ENCODE data around the gene PDIA6. TPM values are rescaled to one million over a fixed set of nuclear protein-coding genes. Genes with fewer than 3 reads are reported as not detected.

PDIA6 gene
- total RNA-seq, 1 donor from 2014 or later = 205 TPM

DNA sequence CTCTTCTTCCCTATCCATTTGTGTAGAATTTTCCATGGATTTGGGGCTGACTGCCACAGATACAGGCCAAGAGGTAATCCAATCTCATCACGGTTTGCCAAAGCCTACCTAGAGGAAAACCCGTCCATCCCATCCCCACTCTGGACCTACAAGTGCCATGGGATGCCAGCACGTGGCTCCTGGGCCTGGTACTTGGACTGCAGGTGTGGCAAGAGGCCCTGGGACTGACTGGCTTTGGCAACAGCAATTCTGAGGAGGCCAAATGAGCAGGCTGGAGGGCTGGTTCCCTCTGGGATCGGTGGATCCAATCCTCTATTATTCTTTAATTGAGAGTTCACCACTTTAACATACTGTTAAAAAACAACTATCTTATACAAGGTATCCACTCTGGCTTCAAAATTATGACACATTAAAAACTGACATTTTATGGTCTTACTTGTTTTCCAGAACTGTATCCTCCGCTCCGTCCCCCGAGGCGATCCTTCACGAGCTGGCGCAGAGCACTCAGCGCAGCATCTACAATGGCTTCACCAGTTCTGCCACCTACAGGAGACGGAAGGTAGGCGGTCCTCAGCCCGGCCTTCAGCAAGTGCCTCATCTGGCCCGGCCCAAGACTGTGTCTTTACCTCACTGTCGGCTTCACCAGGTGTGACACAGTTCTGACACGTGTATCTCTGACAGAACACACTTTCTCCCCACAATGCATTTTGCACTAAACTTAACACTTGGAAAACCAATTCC is 19.8 kb downstream of the PDIA6 start:
- no peak overlapping the region for H3K4me3 Mint-ChIP-seq (ENCODE audit: unreplicated experiment)
- peaks cover 71% of the 10 kb centered on the region for H3K36me3 Mint-ChIP-seq (ENCODE audit: unreplicated experiment)
- peak; percentile 7 for TF ChIP-seq CTCF (IDR thresholded peaks at IDR 0.05)
- no peaks in the 10 kb centered on the region for H3K9me3 Mint-ChIP-seq (ENCODE audit: unreplicated experiment)
- H3K27ac Mint-ChIP-seq (ENCODE audit: unreplicated experiment) = no peak overlapping the region
- H3K4me1 Mint-ChIP-seq (ENCODE audit: unreplicated experiment) = no peaks in the 10 kb centered on the region
- no peak for DNase-seq (ENCODE audit: extremely low spot score, unreplicated experiment)
- H3K27me3 Mint-ChIP-seq (ENCODE audit: unreplicated experiment) = no peaks in the 10 kb centered on the region

DNA sequence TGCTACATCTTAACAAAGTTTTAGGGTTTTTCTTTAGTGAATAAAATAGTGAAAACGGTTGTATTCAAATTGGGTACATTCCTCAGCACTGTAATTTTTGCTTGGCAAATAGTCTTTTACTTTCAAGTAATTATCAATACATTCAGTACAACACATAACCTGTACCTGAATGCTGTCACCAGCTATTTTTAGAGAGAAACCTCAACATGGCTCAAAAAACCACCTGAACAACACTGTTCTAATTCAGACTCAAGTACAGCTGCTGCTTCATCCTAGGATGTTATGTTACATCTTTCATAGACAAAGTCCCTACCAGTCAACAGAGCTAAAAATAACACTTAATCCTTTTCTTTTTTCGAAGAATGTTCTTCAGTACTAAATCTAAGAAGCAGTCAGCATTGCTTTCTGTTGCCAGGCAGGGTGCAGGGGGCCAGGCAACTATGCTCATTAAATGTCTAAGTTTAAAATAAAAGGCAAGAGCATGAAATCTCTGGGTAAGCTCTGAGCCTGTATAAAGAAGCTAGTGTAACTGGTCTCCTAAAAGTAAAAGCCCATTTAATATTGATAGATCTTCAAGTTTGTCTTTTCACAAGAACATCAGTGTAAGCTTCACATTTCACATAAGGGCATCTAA is 20.5 kb downstream of the PDIA6 start:
- Mint-ChIP-seq H3K36me3 (ENCODE audit: unreplicated experiment) (peaks cover 71% of the 10 kb centered on the region), H3K4me3 (ENCODE audit: unreplicated experiment) (no peak overlapping the region), H3K27ac (ENCODE audit: unreplicated experiment) (no peak overlapping the region), H3K4me1 (ENCODE audit: unreplicated experiment) (no peaks in the 10 kb centered on the region), H3K9me3 (ENCODE audit: unreplicated experiment) (no peaks in the 10 kb centered on the region), H3K27me3 (ENCODE audit: unreplicated experiment) (no peaks in the 10 kb centered on the region)
- no peak for DNase-seq (ENCODE audit: extremely low spot score, unreplicated experiment)
- no peak for TF ChIP-seq CTCF (IDR thresholded peaks at IDR 0.05)

- no peak overlapping the region for H3K27ac Mint-ChIP-seq (ENCODE audit: unreplicated experiment)
- H3K27me3 Mint-ChIP-seq (ENCODE audit: unreplicated experiment) = no peaks in the 10 kb centered on the region
Observed at GRCh38 chr2:10790228-10790973, 22.2 kb downstream of the PDIA6 start.

DNA sequence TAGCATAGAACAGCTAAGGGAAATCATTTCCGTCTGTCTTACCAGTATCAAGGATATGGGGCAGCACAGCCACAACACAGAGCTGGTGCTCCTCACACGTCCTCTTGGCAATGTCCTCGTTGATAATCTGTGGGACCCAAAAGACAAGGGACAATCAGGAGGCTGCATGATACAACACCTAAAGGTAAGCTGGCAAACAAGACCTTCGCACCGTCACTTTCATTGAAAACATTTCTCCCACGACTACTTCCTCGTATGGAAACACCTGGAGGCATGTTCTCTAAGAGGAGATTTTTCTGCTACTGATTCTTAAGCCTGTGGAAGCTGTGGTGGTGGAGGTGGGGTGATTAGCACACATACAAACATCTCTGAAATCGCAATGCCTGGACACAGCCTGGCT is 23.7 kb downstream of the PDIA6 start:
- Mint-ChIP-seq H3K9me3 (ENCODE audit: unreplicated experiment) (no peaks in the 10 kb centered on the region), H3K36me3 (ENCODE audit: unreplicated experiment) (peaks cover 70% of the 10 kb centered on the region), H3K27ac (ENCODE audit: unreplicated experiment) (no peak overlapping the region), H3K4me1 (ENCODE audit: unreplicated experiment) (peaks cover 3% of the 10 kb centered on the region), H3K27me3 (ENCODE audit: unreplicated experiment) (no peaks in the 10 kb centered on the region), H3K4me3 (ENCODE audit: unreplicated experiment) (no peak overlapping the region)
- no peak for TF ChIP-seq CTCF (IDR thresholded peaks at IDR 0.05)
- DNase-seq (ENCODE audit: extremely low spot score, unreplicated experiment) = no peak

More at GRCh38 chr2:10790228-10790973, 22.2 kb downstream of the PDIA6 start:
- DNase-seq (ENCODE audit: extremely low spot score, unreplicated experiment) = no peak
- H3K4me1 Mint-ChIP-seq (ENCODE audit: unreplicated experiment) = no peaks in the 10 kb centered on the region
- H3K9me3 Mint-ChIP-seq (ENCODE audit: unreplicated experiment) = no peaks in the 10 kb centered on the region
- H3K4me3 Mint-ChIP-seq (ENCODE audit: unreplicated experiment) = no peak overlapping the region
- no peak for TF ChIP-seq CTCF (IDR thresholded peaks at IDR 0.05)
- peaks cover 68% of the 10 kb centered on the region for H3K36me3 Mint-ChIP-seq (ENCODE audit: unreplicated experiment)

Measured in osteocyte (in vitro differentiated cells).